Ureter (tissue), 1 donor: ENCODE data around the gene STOX2. TPM values are rescaled to one million over a fixed set of nuclear protein-coding genes. Genes with fewer than 3 reads are reported as not detected.
A peak's percentile ranks its signal among the peaks of the same experiment; 100 is the strongest.

Experiments
- DNase-seq: peaks from one replicate; pipeline ENCODE4 v3.0.0-alpha.2; 2020; ENCODE audit warnings: low spot score
- total RNA-seq: library from RNA; stranded (reverse); gene quantifications from one replicate; pipeline ENCODE4 v1.2.4, GENCODE V29; 2023
- donor health status: DM: yes; HTN: yes; CAD: no.

Gene STOX2, protein sequence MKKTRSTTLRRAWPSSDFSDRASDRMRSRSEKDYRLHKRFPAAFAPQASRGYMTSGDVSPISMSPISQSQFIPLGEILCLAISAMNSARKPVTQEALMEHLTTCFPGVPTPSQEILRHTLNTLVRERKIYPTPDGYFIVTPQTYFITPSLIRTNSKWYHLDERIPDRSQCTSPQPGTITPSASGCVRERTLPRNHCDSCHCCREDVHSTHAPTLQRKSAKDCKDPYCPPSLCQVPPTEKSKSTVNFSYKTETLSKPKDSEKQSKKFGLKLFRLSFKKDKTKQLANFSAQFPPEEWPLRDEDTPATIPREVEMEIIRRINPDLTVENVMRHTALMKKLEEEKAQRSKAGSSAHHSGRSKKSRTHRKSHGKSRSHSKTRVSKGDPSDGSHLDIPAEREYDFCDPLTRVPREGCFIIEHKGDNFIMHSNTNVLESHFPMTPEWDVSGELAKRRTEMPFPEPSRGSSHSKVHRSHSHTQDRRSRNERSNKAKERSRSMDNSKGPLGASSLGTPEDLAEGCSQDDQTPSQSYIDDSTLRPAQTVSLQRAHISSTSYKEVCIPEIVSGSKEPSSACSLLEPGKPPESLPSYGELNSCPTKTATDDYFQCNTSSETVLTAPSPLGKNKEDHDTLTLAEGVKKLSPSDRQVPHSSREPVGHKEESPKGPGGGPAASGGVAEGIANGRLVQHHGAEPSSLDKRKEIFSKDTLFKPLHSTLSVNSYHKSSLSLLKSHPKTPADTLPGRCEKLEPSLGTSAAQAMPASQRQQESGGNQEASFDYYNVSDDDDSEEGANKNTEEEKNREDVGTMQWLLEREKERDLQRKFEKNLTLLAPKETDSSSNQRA (N-terminal part only)
- 38.1 TPM for total RNA-seq

DNA sequence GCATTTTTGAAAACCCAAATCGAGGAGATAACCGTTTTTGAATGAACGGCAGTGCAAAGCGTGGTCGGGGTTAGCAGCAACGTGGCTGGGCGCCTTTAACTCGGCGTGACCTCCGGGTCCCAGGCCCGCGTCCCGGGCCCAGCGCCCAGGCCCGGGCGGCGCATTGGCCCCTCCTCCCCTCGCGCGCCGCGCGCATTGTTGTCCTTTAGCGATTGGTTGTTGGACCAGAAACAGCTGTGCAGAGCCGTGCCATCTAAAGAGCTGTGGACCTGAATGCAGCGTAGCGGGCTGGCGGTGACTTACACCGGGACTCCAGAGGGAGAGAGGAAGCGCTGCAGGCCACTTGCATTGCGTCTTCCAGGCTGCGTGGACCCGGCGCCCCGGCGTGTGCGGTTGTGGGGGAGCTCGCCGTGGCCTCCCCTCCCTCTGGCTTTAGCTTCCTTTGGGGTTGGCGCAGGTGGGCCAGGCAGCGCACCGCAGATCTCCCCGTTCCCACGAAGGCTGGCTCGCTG is at the start of gene STOX2:
Gene STOX2 (plus strand): TSS at position 227 of the 512 bp plus-strand sequence. CDS start 1,484 bp downstream, outside the sequence.
- DNase-seq, result peak; percentile 75

DNA sequence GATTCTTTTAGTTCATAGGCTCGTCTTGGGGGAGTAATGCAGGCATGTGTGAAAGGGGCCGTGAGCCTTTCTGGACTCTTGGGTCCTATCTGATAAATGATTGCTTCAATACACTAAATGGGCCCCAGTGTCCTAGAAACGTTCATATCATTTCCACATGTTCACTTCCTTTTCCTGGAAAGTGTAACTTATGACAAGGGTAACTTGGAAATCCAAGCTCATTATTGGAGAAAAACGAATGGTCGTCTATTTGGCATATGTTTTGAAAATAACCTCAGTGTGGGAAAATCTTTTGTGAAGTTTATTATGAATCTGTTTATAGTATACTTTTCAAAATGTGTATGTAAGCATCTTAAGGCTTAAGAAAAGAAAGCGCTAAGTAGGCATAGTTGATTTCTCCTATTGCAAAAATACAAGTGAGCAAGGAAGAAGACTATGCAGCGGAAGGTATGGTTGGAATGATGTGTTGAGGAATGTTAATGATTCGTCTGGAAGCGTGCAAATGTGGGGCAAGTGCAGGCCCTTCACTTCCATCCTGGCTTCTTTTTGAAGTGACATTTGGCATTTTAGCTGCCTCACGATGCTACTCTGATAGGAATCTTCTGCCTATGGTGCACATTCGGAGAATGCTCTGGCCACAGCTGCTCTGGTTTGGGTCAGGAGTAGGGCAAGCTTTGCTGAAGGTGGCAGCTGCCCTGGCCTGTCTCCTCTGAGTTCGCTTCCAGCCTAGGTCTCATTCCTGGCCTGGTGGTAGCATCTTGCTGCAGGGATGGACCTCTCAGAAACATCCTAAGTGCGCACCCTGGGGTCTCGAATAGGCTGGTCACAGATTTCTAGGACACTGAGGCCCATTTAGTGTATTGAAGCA is 49.5 kb upstream of the STOX2 start:
- no peak for DNase-seq

DNA sequence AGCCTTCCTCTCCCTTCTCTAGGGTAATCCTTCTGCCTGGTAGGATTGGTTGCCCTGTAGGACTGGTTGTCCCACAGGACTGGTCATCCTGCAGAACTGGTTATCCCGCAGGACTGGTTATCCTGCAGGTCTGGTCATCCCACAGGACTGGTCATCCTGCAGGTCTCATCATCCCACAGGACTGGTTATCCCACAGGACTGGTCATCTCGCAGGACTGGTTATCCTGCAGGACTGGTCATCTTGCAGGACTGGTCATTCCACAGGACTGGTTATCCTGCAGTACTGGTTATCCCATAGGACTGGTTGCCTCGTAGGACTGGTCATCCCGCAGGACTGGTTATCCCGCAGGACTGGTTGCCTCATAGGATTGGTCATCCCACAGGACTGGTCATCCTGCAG is 48.1 kb upstream of the STOX2 start:
- no peak for DNase-seq

DNA sequence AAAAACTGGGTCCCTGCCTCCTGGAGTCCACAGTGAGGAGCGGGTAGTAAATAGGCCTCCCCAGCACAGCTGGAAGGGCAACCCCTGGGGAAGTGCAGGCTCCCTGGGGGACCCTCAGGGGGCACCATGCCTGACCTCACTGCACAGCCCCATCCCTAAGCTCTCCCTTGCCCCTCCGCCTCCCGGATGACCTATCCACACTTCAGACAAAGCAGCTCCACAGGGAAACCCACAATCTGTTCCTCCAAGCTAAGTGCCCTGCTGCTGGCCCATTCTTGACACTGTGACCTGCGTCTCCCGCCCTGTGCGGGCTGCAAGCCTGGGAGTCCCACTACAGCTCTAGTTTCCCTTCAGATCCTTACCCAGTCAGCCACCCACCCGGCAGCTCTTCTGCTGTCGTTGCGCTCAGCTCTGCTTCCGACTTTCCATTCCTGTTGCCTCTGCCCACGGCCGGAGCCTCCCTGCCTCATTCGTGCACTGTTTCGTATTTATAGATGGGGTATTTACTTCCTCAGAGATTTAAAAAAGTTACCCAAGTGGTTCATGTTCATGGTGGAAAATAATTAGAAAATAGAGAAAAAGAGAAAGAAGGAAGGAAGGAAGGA is 47.0 kb upstream of the STOX2 start:
- no peak for DNase-seq

DNA sequence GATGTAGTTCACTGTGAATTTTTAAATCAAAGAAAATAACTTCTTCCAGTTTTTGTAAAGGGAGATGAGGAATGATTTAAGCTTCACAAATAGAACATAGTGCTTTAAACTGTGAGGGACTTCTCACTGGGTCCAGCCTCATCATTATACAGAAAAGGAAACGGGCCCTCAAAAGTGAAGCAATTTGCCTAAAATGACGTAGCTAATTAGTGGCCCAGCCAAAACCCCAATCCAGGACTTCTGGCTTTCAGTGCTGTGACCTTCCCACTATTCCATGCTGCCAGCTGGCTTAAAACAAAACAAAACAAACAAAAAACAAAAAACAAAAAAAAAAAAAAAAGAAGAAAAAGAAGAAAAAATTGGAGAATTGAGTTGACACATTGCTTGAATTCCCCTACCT is 45.0 kb upstream of the STOX2 start:
- DNase-seq, result no peak

DNA sequence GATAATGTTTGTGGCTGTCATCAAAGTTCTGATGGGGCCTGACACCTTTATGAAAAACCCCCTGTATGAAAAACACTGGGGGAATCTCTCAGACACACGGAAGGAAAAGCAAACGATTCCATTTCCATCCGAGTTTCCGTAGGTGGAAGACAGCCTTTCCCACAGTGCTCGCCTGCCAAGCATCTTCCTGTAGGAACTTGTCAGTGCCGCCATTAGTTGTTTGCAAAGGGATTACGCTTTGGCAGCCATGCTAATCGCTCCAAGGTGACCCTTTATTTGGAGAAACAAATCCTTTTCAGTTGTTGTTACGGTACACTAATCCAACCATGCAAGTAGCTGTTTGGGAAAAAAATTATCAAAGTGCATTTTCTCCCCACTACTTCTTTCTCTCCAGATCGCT is 44.4 kb upstream of the STOX2 start:
- peak; percentile 62 for DNase-seq

DNA sequence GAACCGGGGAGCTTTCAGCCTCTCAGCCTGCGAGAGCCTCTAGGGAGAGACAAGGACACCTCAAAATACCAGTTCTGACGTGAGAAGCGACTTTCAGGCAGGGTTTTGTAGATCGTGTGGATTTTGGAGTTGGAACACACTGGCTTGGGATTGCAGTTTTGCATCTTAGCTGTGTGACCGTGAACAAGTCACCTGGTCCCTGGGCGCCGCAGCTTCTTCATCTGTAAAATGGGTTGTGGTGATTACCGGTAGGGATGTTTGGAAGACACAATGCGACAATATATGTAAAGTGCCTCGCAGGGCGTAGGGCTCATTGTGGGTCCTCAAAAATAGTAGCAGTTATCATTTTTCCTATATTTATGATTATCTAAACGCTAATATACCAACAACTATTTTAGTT is 43.7 kb upstream of the STOX2 start:
- DNase-seq, result no peak

DNA sequence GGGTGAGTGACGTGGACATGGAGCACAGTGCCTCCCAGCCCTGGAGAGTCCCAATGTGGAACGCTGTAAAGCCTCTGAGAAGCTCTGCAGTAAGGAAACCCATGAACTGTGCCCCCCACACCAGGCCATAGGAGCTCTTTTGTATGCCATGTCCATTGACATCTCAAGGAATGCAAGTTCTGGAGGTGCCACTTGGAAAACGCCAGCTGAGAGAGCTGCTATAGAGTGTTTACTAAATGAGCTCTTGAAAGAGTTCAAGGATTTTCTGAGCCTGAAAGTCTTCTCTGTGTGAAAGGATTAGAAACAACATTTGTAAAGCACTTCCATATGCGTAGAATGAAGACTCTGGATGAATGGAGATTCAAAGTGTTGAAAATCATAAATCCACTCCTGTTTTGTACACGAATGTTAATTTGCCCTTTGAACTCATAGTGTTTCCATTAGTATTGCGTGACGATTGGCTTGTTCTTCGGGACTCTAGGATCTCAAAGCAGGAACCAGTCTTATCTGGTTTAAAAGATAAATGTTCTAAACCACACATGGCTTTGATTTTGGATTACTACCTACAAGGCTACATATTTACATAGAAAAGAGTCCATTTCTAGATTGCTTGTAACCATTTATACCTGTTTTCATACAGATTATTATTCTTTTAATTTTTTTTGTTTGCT is 41.8 kb upstream of the STOX2 start:
- no peak for DNase-seq

DNA sequence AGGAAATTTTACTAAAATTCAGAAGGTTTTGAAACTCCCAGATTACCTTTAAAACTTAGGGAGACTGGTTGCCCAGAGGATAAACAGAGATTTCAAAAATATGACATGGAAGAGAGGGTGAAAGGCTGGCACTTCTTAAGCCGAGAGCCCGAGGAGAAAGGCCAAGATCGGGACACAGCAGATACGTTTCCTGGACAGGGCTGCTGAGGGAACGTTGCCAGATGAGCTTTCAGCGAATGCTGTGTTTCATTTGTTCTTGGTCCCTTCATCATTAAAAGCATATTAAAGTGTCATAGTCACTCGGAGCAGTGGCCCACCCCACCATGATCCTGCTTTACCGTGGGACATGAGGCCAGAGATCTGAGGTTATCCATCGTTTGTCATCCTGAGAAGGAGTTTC is 37.9 kb upstream of the STOX2 start:
- no peak for DNase-seq

DNA sequence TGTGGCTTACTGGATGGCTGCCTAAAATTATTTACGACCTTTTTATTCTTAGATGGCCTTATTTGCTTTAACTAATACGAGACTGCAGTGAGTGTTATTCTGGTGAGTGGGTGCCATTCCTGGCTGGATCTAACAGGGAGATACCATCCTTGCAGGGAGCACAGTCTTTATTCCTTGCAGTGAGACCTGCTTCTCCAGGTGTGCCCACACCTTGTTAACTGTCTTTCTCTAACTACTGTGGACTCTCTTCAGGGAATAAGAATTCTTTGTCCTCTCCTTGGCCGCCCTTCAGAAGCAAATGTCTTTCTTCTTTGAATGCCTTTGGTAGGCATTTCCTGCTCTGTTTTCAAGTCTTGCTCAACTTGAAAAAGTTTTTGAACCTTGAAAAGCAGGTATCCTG is 34.1 kb upstream of the STOX2 start:
- DNase-seq, result no peak

DNA sequence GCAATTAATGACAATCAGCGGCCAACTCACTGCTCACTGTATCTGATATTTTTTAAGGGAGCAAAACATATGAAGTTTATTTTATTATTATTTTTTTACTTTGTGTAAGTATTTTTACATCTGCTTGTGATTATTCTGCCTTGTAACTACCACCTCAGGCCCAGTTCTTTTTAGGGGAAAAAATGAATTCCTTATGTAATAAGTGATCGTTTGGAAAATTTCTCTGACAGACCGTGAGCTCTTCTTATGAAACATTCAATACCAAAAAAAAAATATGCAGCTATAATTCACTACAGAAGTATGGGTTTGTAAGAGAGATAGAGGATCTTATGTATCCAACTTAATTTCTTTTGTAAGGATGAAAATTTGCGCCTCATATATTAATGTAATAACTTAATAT is 33.5 kb upstream of the STOX2 start:
- no peak for DNase-seq

DNA sequence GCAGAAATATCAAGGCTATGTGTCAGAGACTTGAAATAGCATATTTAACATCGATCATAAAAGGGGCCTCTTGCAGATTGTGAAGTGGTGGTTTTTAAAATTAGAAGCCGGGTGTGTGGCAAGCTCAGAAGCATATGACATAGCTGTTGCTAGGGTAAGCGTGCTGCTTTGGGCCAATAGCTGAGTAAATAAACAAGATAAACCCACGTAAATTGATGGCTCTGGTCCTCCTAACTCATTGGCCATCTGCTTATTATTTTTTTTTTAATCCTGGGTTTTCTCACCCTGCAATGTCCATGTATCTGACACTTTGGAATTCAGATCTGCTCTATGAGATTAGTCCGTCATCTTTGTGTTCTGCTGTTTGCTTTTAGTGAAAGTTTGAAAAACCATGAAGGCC is 32.6 kb upstream of the STOX2 start:
- DNase-seq, result no peak

DNA sequence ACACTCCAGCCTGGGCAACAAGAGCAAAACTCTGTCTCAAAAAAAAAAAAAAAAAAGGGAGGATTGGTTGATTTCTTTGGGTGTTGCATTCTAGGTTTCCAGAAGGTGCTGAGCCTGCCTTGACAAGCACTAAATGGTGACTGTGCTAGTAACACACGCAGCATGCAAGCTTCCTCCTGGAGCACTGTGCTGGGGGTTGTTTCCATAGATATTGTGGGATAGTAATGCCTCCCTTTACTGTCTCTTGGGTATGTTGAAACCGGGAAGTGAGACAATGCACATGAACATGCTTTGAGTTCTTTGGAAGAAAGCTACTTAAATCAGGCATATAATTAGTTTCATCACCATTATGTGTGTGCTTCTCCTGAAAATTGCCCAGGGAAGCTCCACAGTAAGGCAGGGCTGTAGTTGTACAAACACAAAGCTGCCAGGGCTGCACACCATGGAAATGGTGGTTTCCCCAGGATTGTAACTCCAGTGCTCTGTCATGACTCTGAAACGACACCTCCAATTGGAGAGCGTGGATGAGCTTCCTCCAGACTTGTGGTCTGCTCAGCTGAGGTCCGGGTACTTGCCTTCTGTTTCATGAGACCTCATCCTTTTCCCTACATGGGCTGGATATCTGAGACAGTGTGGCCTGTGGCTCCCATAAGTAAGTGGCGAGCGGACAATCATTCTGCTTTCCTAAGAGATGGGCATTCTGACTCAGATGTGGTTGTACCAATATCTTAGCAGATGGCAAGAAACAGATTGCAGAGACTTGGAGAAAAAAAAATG is 31.5 kb upstream of the STOX2 start:
- no peak for DNase-seq

DNA sequence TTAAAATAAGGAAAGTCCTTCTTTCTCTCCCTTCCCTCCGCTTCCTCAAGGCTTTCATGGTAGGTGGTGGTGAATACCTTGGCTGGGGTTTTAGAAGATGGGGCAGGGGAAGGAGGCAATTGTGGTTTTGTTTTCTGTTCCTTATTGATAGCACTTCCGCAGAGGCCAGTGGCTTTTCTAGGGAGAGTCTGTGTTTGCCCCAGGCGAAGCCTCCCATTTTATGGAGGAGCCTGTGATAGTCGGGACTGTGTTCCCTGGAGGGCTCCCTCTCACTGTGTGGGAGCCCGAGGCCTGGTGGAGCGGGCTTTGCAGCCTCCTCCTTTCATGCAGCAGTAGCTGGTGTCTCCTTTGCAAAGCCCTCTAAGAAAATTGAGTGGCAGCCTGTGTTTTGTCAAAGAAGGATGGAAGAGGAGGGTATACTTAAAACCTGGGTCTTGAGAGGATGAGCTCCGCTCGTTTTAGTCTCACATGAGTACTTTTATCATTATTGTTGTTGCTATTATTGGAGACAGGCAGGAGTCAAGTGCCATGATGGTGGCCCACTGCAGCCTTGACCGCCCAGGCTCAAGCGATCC is 29.8 kb upstream of the STOX2 start:
- no peak for DNase-seq

DNA sequence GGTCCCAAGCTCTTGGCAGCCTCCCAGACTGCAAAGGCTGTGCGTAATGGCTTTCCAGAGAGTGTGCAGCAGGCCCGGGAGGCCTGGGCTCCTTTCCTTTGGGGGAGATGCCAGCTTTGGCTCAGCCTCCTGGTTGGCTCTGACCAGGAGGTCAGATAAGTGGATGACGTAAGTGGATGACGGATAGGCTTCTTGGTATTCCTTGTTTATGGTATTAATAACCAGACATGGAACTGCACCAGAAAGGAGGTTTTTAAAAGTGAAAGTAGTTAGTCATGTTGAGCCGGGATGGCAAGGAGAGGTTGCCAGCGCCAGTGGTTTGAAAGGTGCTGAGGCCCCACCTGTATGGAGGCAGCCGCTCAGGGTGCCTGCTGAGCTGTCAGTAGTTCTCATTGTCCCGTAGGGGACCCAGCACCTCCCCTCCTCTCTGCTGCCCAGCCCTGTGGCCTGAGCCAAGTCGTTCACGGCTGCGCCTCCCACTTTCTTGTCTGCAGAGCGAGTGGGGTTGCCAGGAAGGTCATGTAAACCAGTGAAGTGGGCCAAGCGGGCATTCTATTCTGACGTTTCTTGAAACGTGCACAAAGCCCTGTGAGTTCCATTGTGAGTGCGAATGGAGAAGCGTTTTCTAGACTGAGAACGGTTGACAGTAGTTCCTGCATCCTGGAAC is 28.7 kb upstream of the STOX2 start:
- DNase-seq, result peak; percentile 82

DNA sequence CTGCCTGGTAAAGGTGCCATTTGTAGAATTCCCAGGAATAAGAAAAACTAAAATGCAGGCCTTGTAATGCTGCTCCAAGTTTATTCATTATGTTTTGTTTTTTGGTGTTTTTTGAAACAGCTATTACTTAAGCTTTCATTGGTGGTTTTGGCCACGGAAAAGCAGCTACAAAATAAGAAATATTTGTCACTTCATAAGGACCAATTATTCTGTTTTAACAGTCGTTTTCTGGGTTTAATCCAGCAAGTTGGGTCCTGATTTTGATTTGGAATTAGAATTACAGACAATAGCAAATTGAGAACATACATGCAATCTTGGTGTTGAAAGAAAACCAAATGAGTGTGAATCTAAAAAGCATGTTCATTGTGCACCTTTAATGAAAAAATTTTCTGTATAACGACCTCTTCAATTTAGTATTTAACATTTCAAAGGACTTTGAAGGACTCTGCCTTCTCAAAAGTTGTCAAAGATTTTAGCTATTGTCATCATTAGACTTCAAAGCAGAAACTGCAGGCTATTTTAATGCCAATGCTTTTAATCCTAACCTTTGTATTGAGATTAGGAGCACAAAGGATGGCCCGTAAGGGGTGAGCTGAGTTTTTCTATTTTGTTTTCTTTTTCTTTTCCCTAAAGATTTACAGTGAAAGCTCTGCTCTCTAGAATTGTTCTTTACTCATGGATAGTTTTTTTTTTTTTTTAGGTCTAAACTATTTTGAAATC is 26.7 kb upstream of the STOX2 start:
- no peak for DNase-seq

DNA sequence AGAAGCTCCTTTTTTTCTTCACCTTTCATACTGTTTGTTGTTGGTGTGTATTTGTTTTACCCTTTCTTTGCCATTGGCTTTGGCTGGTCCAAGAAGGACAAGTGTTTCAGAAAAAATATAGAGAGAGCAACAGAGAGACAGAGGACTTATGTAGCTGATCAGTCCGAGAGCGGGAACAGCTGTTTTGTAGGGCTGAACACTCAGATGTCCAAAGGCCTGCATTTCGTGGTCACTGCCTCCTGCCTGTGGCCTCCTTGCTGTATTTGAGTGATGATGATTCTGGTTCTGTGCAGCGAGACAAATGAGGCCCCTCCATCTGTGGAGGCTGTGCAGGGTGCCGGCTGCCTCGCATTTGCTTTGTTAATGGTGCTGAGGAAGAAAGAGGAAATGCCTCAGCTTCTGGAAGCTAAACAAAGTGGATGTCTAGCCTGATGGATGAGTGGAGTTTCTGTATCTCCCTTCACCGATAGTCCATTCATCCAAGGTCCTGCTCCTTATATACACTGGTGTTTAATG is 19.8 kb upstream of the STOX2 start:
- no peak for DNase-seq

DNA sequence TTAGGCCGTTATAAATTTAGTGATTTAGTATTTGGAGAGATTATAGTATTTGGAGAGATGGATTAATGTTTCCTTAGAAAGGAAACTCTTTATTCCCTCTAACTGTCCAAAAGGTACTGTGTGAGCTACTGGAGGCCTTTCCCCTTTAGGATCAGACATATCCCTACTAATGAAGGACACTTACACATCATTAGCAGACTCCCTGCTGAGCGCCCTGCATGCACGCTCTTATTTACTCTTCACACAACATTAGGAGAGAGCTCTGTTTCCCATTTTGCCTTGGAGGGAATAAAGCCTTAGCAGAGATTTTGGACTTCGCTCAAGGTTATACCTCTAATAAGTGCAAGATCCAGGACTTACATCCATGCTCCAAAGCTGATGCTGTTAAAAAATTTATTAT is 17.8 kb upstream of the STOX2 start:
- DNase-seq, result no peak
